ENCODE measurements around the gene PERCC1.

PERCC1 gene

GRCh38 chr16:1430759-1431496, at the start of gene PERCC1:
PERCC1 (plus strand) TSS chr16:1431078; CDS start chr16:1432594, 1,516 bp downstream.
- Histone ChIP-seq H3K4me3 (no peak within 1 kb of the TSS), H3K36me3 (replicated peaks) (no peaks in the 10 kb centered on the region), H3K27me3 (ENCODE audit: low read depth) (no peaks in the 10 kb centered on the region), H3K4me1 (no peaks in the 10 kb centered on the region; the same call in 1 of the 2 replicates), H3K9me3 (no peaks in the 10 kb centered on the region)
- in situ Hi-C loops (cut with MboI; ENCODE audit: low sequenced_read_pairs) = no loop called here
- DNase-seq (ENCODE audit: low spot score in 2 of 2) = no peak

GRCh38 chr16:1381612-1382406, 49.1 kb upstream of the PERCC1 start:
- Histone ChIP-seq H3K4me3 (no peak overlapping the region), H3K9me3 (no peaks in the 10 kb centered on the region), H3K36me3 (replicated peaks) (no peaks in the 10 kb centered on the region; the same call in 1 of the 2 replicates), H3K4me1 (peaks cover 8% of the 10 kb centered on the region; the same call in 1 of the 2 replicates), H3K27me3 (ENCODE audit: low read depth) (no peaks in the 10 kb centered on the region)
- DNase-seq (ENCODE audit: low spot score in 2 of 2) = no peak
- in situ Hi-C loops (cut with MboI; ENCODE audit: low sequenced_read_pairs) = no loop called here

GRCh38 chr16:1383556-1383955, 47.3 kb upstream of the PERCC1 start:
- no peaks in the 10 kb centered on the region for H3K27me3 ChIP-seq (ENCODE audit: low read depth)
- H3K4me3 ChIP-seq = no peak overlapping the region
- in situ Hi-C loops (cut with MboI; ENCODE audit: low sequenced_read_pairs) = no loop called here
- H3K9me3 ChIP-seq = no peaks in the 10 kb centered on the region
- H3K36me3 ChIP-seq (replicated peaks) = no peaks in the 10 kb centered on the region; the same call in 1 of the 2 replicates
- DNase-seq (ENCODE audit: low spot score in 2 of 2) = no peak
- no peaks in the 10 kb centered on the region for H3K4me1 ChIP-seq

GRCh38 chr16:1385232-1385631, 45.6 kb upstream of the PERCC1 start:
- DNase-seq (ENCODE audit: low spot score in 2 of 2) = no peak
- Histone ChIP-seq H3K9me3 (no peaks in the 10 kb centered on the region), H3K4me3 (no peak overlapping the region), H3K4me1 (no peaks in the 10 kb centered on the region), H3K27me3 (ENCODE audit: low read depth) (no peaks in the 10 kb centered on the region), H3K36me3 (replicated peaks) (no peaks in the 10 kb centered on the region)
- in situ Hi-C loops (cut with MboI; ENCODE audit: low sequenced_read_pairs) = no loop called here

- H3K4me3 ChIP-seq = no peak overlapping the region
- no peaks in the 10 kb centered on the region for H3K4me1 ChIP-seq
- no peak for DNase-seq (ENCODE audit: low spot score in 2 of 2)
- H3K36me3 ChIP-seq (replicated peaks) = no peaks in the 10 kb centered on the region
- no peaks in the 10 kb centered on the region for H3K27me3 ChIP-seq (ENCODE audit: low read depth)
- no peaks in the 10 kb centered on the region for H3K9me3 ChIP-seq
- in situ Hi-C loops (cut with MboI; ENCODE audit: low sequenced_read_pairs) = no loop called here
Observed at GRCh38 chr16:1387331-1387730, 43.5 kb upstream of the PERCC1 start.

- Histone ChIP-seq H3K36me3 (replicated peaks) (no peaks in the 10 kb centered on the region), H3K27me3 (ENCODE audit: low read depth) (no peaks in the 10 kb centered on the region), H3K4me3 (no peak overlapping the region), H3K9me3 (no peaks in the 10 kb centered on the region), H3K4me1 (no peaks in the 10 kb centered on the region)
- DNase-seq (ENCODE audit: low spot score in 2 of 2) = no peak
- in situ Hi-C loops (cut with MboI; ENCODE audit: low sequenced_read_pairs) = no loop called here
Observed at GRCh38 chr16:1389762-1390161, 41.1 kb upstream of the PERCC1 start.

GRCh38 chr16:1390239-1390779, 40.6 kb upstream of the PERCC1 start:
- no peaks in the 10 kb centered on the region for H3K36me3 ChIP-seq (replicated peaks)
- in situ Hi-C loops (cut with MboI; ENCODE audit: low sequenced_read_pairs) = no loop called here
- H3K9me3 ChIP-seq = no peaks in the 10 kb centered on the region
- H3K27me3 ChIP-seq (ENCODE audit: low read depth) = no peaks in the 10 kb centered on the region
- no peaks in the 10 kb centered on the region for H3K4me1 ChIP-seq
- no peak for DNase-seq (ENCODE audit: low spot score in 2 of 2)
- no peak overlapping the region for H3K4me3 ChIP-seq

GRCh38 chr16:1392826-1393225, 38.1 kb upstream of the PERCC1 start:
- H3K36me3 ChIP-seq (replicated peaks) = no peaks in the 10 kb centered on the region
- H3K4me1 ChIP-seq = no peaks in the 10 kb centered on the region

GRCh38 chr16:1393613-1394176, 37.2 kb upstream of the PERCC1 start:
- no peaks in the 10 kb centered on the region for H3K4me1 ChIP-seq
- H3K36me3 ChIP-seq (replicated peaks) = no peaks in the 10 kb centered on the region
- DNase-seq (ENCODE audit: low spot score in 2 of 2) = no peak
- no peak overlapping the region for H3K4me3 ChIP-seq
- H3K9me3 ChIP-seq = no peaks in the 10 kb centered on the region
- in situ Hi-C loops (cut with MboI; ENCODE audit: low sequenced_read_pairs) = no loop called here
- H3K27me3 ChIP-seq (ENCODE audit: low read depth) = no peaks in the 10 kb centered on the region

More at GRCh38 chr16:1392826-1393225, 38.1 kb upstream of the PERCC1 start:
- H3K9me3 ChIP-seq = no peaks in the 10 kb centered on the region
- in situ Hi-C loops (cut with MboI; ENCODE audit: low sequenced_read_pairs) = no loop called here
- no peaks in the 10 kb centered on the region for H3K27me3 ChIP-seq (ENCODE audit: low read depth)
- no peak for DNase-seq (ENCODE audit: low spot score in 2 of 2)
- no peak overlapping the region for H3K4me3 ChIP-seq

- Histone ChIP-seq H3K27me3 (ENCODE audit: low read depth) (no peaks in the 10 kb centered on the region), H3K36me3 (replicated peaks) (no peaks in the 10 kb centered on the region), H3K4me3 (no peak overlapping the region), H3K4me1 (no peaks in the 10 kb centered on the region), H3K9me3 (no peaks in the 10 kb centered on the region)
- no peak for DNase-seq (ENCODE audit: low spot score in 2 of 2)
- in situ Hi-C loops (cut with MboI; ENCODE audit: low sequenced_read_pairs) = no loop called here
Observed at GRCh38 chr16:1394367-1394951, 36.4 kb upstream of the PERCC1 start.

GRCh38 chr16:1395444-1396031, 35.3 kb upstream of the PERCC1 start:
- Histone ChIP-seq H3K4me3 (no peak overlapping the region), H3K36me3 (replicated peaks) (no peaks in the 10 kb centered on the region), H3K4me1 (no peaks in the 10 kb centered on the region), H3K27me3 (ENCODE audit: low read depth) (no peaks in the 10 kb centered on the region), H3K9me3 (no peaks in the 10 kb centered on the region)
- DNase-seq (ENCODE audit: low spot score in 2 of 2) = no peak
- in situ Hi-C loops (cut with MboI; ENCODE audit: low sequenced_read_pairs) = no loop called here

- in situ Hi-C loops (cut with MboI; ENCODE audit: low sequenced_read_pairs) = no loop called here
- DNase-seq (ENCODE audit: low spot score in 2 of 2) = no peak
- Histone ChIP-seq H3K4me3 (no peak overlapping the region), H3K36me3 (replicated peaks) (no peaks in the 10 kb centered on the region; the same call in 1 of the 2 replicates), H3K27me3 (ENCODE audit: low read depth) (no peaks in the 10 kb centered on the region), H3K9me3 (no peaks in the 10 kb centered on the region), H3K4me1 (no peaks in the 10 kb centered on the region)
Observed at GRCh38 chr16:1397779-1398178, 33.1 kb upstream of the PERCC1 start.

GRCh38 chr16:1398351-1398750, 32.5 kb upstream of the PERCC1 start:
- Histone ChIP-seq H3K4me1 (no peaks in the 10 kb centered on the region), H3K27me3 (ENCODE audit: low read depth) (no peaks in the 10 kb centered on the region), H3K4me3 (no peak overlapping the region), H3K36me3 (replicated peaks) (no peaks in the 10 kb centered on the region; the same call in 1 of the 2 replicates), H3K9me3 (no peaks in the 10 kb centered on the region)
- in situ Hi-C loops (cut with MboI; ENCODE audit: low sequenced_read_pairs) = no loop called here
- DNase-seq (ENCODE audit: low spot score in 2 of 2) = no peak
